BLaER1 treated with 17β-estradiol and CSF1 and Interleukin-3, amounts not matched to agents 10 nM and 100 nM (cell line): ENCODE measurements around the gene STEAP3.

Source experiments
- H3K27ac ChIP-seq, 11 experiments: shearing (Covaris generic); formaldehyde crosslinking; 2 replicates each; pipeline ENCODE4 v1.8.1; 2022
- H3K27me3 ChIP-seq, 11 experiments: shearing (Covaris generic); formaldehyde crosslinking; 2 replicates each; pipeline ENCODE4 v1.8.1; 2022
- H3K36me3 ChIP-seq, 11 experiments: shearing (Covaris generic); formaldehyde crosslinking; 2 replicates each; pipeline ENCODE4 v1.8.1; 2022
- H3K4me1 ChIP-seq, 10 experiments: shearing (Covaris generic); formaldehyde crosslinking; 2 replicates each; pipeline ENCODE4 v1.8.1; 2022
- H3K4me2 ChIP-seq, 11 experiments: shearing (Covaris generic); formaldehyde crosslinking; 2 replicates each; pipeline ENCODE4 v1.8.1; 2022
- H3K4me3 ChIP-seq, 10 experiments: shearing (Covaris generic); formaldehyde crosslinking; 2 replicates each; pipeline ENCODE4 v1.8.1; 2022
- H3K9ac ChIP-seq, 11 experiments: shearing (Covaris generic); formaldehyde crosslinking; 2 replicates each; pipeline ENCODE4 v1.8.1; 2022
- H3K9me3 ChIP-seq, 11 experiments: shearing (Covaris generic); formaldehyde crosslinking; replicated peaks in 1 of 11; 2 replicates each; pipeline ENCODE4 v1.8.1; 2022
- H4K20me1 ChIP-seq, 11 experiments: shearing (Covaris generic); formaldehyde crosslinking; 2 replicates each; pipeline ENCODE4 v1.8.1; 2022
- Cebpa-rat ChIP-seq, 11 experiments: shearing (Covaris generic); IDR thresholded peaks; 2 replicates each; pipeline ENCODE4 v1.8.1; 2022

Gene STEAP3

GRCh38 chr2:119247844-119248271, 24.2 kb downstream of the STEAP3 start:
- Histone ChIP-seq H3K27me3 (no peaks in the 10 kb centered on the region), H3K4me1 (peaks cover 0 to 8% (median 0%) of the 10 kb centered on the region in 10 experiments; a peak in 5 of 20 replicates), H3K4me3 (no peak overlapping the region), H3K27ac (no peak overlapping the region), H3K4me2 (no peak overlapping the region), H3K36me3 (peaks cover 0 to 97% (median 31%) of the 10 kb centered on the region in 11 experiments; a peak in 19 of 22 replicates), H4K20me1 (peaks cover 0 to 66% (median 0%) of the 10 kb centered on the region in 11 experiments; a peak in 5 of 22 replicates), H3K9me3 (peaks cover 8 to 18% (median 15%) of the 10 kb centered on the region in 11 experiments), H3K9ac (no peak overlapping the region)
- TF ChIP-seq Cebpa-rat (IDR thresholded peaks at IDR 0.05) = no peak

GRCh38 chr2:119248311-119248710, 24.7 kb downstream of the STEAP3 start:
- Histone ChIP-seq H3K4me3 (no peak overlapping the region), H3K4me2 (no peak overlapping the region), H4K20me1 (peaks cover 0 to 66% (median 0%) of the 10 kb centered on the region in 11 experiments; a peak in 4 of 22 replicates), H3K4me1 (peaks cover 0 to 8% (median 0%) of the 10 kb centered on the region in 10 experiments; a peak in 5 of 20 replicates), H3K36me3 (peaks cover 0 to 97% (median 31%) of the 10 kb centered on the region in 11 experiments; a peak in 19 of 22 replicates), H3K9ac (no peak overlapping the region), H3K27me3 (no peaks in the 10 kb centered on the region), H3K27ac (no peak overlapping the region), H3K9me3 (peaks cover 8 to 18% (median 15%) of the 10 kb centered on the region in 11 experiments)
- no peak for TF ChIP-seq Cebpa-rat (IDR thresholded peaks at IDR 0.05)

- H3K36me3 ChIP-seq = peaks cover 0 to 97% (median 31%) of the 10 kb centered on the region in 11 experiments; a peak in 19 of 22 replicates
- H3K9me3 ChIP-seq = peaks cover 8 to 18% (median 15%) of the 10 kb centered on the region in 11 experiments
- no peak overlapping the region for H3K4me2 ChIP-seq
- H3K27ac ChIP-seq = no peak overlapping the region
- H3K27me3 ChIP-seq = no peaks in the 10 kb centered on the region
- no peak overlapping the region for H3K4me3 ChIP-seq
- TF ChIP-seq Cebpa-rat (IDR thresholded peaks at IDR 0.05) = no peak
- peaks cover 0 to 8% (median 0%) of the 10 kb centered on the region in 10 experiments; a peak in 5 of 20 replicates for H3K4me1 ChIP-seq
- H3K9ac ChIP-seq = no peak overlapping the region
- H4K20me1 ChIP-seq = peaks cover 0 to 62% (median 0%) of the 10 kb centered on the region in 11 experiments; a peak in 4 of 22 replicates
These were observed 25.1 kb downstream of the STEAP3 start for GRCh38 chr2:119248751-119249150.

- TF ChIP-seq Cebpa-rat (IDR thresholded peaks at IDR 0.05) = no peak
- H4K20me1 ChIP-seq = peaks cover 0 to 62% (median 0%) of the 10 kb centered on the region in 11 experiments; a peak in 4 of 22 replicates
- peaks cover 8 to 18% (median 15%) of the 10 kb centered on the region in 11 experiments for H3K9me3 ChIP-seq
- no peak overlapping the region for H3K4me2 ChIP-seq
- no peaks in the 10 kb centered on the region for H3K27me3 ChIP-seq
- H3K4me3 ChIP-seq = no peak overlapping the region
- peaks cover 0 to 8% (median 0%) of the 10 kb centered on the region in 10 experiments; a peak in 5 of 20 replicates for H3K4me1 ChIP-seq
- no peak overlapping the region for H3K9ac ChIP-seq
- H3K27ac ChIP-seq = no peak overlapping the region
- H3K36me3 ChIP-seq = peaks cover 0 to 100% (median 31%) of the 10 kb centered on the region in 11 experiments; a peak in 19 of 22 replicates
These were observed 25.7 kb downstream of the STEAP3 start for GRCh38 chr2:119249311-119249710.

- no peak overlapping the region; a peak in 1 of 22 replicates for H3K9ac ChIP-seq
- peaks cover 0 to 8% (median 0%) of the 10 kb centered on the region in 10 experiments; a peak in 5 of 20 replicates for H3K4me1 ChIP-seq
- no peak overlapping the region for H3K4me3 ChIP-seq
- 0 out of 22 replicates have a peak overlapping the region, but pooled peaks of 1 of the 11 experiments have one; percentile 2 for H3K4me2 ChIP-seq
- no peak overlapping the region for H3K27ac ChIP-seq
- TF ChIP-seq Cebpa-rat (IDR thresholded peaks at IDR 0.05) = no peak
- H3K27me3 ChIP-seq = no peaks in the 10 kb centered on the region
- H3K9me3 ChIP-seq = peaks cover 8 to 16% (median 13%) of the 10 kb centered on the region in 11 experiments
- H4K20me1 ChIP-seq = peaks cover 0 to 56% (median 0%) of the 10 kb centered on the region in 11 experiments; a peak in 4 of 22 replicates
- peaks cover 5 to 100% (median 37%) of the 10 kb centered on the region in 11 experiments; a peak in 21 of 22 replicates for H3K36me3 ChIP-seq
These were observed 26.5 kb downstream of the STEAP3 start for GRCh38 chr2:119249855-119250717.

- TF ChIP-seq Cebpa-rat (IDR thresholded peaks at IDR 0.05) = no peak
These were observed 27.2 kb downstream of the STEAP3 start for GRCh38 chr2:119250718-119251290.

GRCh38 chr2:119251652-119252051, 28.0 kb downstream of the STEAP3 start:
- Histone ChIP-seq H3K9me3 (peaks cover 0 to under 1% (median 0%) of the 10 kb centered on the region in 11 experiments; a peak in 2 of 22 replicates), H3K4me1 (peaks cover 0 to 8% (median 0%) of the 10 kb centered on the region in 10 experiments; a peak in 5 of 20 replicates), H3K4me2 (no peak overlapping the region), H3K27me3 (no peaks in the 10 kb centered on the region), H3K27ac (no peak overlapping the region), H3K36me3 (peaks cover 5 to 100% (median 34%) of the 10 kb centered on the region in 11 experiments; a peak in 17 of 22 replicates), H3K9ac (no peak overlapping the region), H4K20me1 (peaks cover 0 to 50% (median 0%) of the 10 kb centered on the region in 11 experiments; a peak in 4 of 22 replicates), H3K4me3 (no peak overlapping the region)
- TF ChIP-seq Cebpa-rat (IDR thresholded peaks at IDR 0.05) = no peak

More at GRCh38 chr2:119250718-119251290, 27.2 kb downstream of the STEAP3 start:
- Histone ChIP-seq H3K27me3 (no peaks in the 10 kb centered on the region), H3K9ac (no peak overlapping the region), H3K4me1 (peaks cover 0 to 8% (median 0%) of the 10 kb centered on the region in 10 experiments; a peak in 5 of 20 replicates), H3K27ac (no peak overlapping the region), H4K20me1 (peaks cover 0 to 50% (median 0%) of the 10 kb centered on the region in 11 experiments; a peak in 4 of 22 replicates), H3K4me3 (no peak overlapping the region), H3K9me3 (peaks cover 2 to 9% (median 6%) of the 10 kb centered on the region in 11 experiments; a peak in 20 of 22 replicates), H3K4me2 (0 out of 22 replicates have a peak overlapping the region, but pooled peaks of 1 of the 11 experiments have one; percentile 2), H3K36me3 (peaks cover 7 to 100% (median 37%) of the 10 kb centered on the region in 11 experiments; a peak in 21 of 22 replicates)
